Dedifferentiated amniotic fluid mesenchymal stem cell (primary cell): ENCODE data around the gene BBS2.

Source experiments
- DNase-seq: peaks from one replicate; pipeline ENCODE4 v3.0.0-alpha.2; 2016; ENCODE audit errors: extremely low spot score

Gene BBS2

GRCh38 chr16:56478281-56479049, 41.4 kb downstream of the BBS2 start:
- DNase-seq = no peak

GRCh38 chr16:56477096-56477878, 42.5 kb downstream of the BBS2 start:
- DNase-seq = peak; percentile 82

- DNase-seq = no peak
Measured at GRCh38 chr16:56475201-56475600, 44.6 kb downstream of the BBS2 start.

GRCh38 chr16:56470666-56471065, 49.2 kb downstream of the BBS2 start:
- DNase-seq = no peak

GRCh38 chr16:56470232-56470631, 49.6 kb downstream of the BBS2 start:
- DNase-seq = no peak

- no peak for DNase-seq
Measured at GRCh38 chr16:56469748-56470147, 50.1 kb downstream of the BBS2 start.

- DNase-seq = no peak
Measured at GRCh38 chr16:56468800-56469199, 51.0 kb downstream of the BBS2 start.

GRCh38 chr16:56466344-56466743, 53.5 kb downstream of the BBS2 start:
- no peak for DNase-seq

GRCh38 chr16:56463153-56463552, 56.7 kb downstream of the BBS2 start:
- DNase-seq = no peak

GRCh38 chr16:56462064-56462796, 57.6 kb downstream of the BBS2 start:
- no peak for DNase-seq

- DNase-seq = no peak
Measured at GRCh38 chr16:56460101-56460500, 59.7 kb downstream of the BBS2 start.

- no peak for DNase-seq
Measured at GRCh38 chr16:56457927-56458470, 61.8 kb downstream of the BBS2 start.

GRCh38 chr16:56451753-56452689, 67.8 kb downstream of the BBS2 start:
- DNase-seq = peak; percentile 60

- peak; percentile 98 for DNase-seq
Measured at GRCh38 chr16:56450986-56451752, 68.7 kb downstream of the BBS2 start, which contains the start of the genes NUDT21 and OGFOD1. Gene NUDT21 (minus strand): TSS chr16:56451332. CDS start chr16:56451202, 130 bp downstream. Gene OGFOD1 (plus strand): TSS chr16:56451554. CDS start chr16:56451613, 59 bp downstream.

GRCh38 chr16:56450275-56450985, 69.4 kb downstream of the BBS2 start:
- no peak for DNase-seq

GRCh38 chr16:56448005-56448404, 71.8 kb downstream of the BBS2 start:
- no peak for DNase-seq

- DNase-seq = no peak
Measured at GRCh38 chr16:56447286-56447685, 72.5 kb downstream of the BBS2 start.

GRCh38 chr16:56438038-56438437, 81.8 kb downstream of the BBS2 start:
- DNase-seq = no peak

GRCh38 chr16:56436258-56436657, 83.6 kb downstream of the BBS2 start:
- DNase-seq = no peak
